Kidney glomerular epithelial cell (primary cell): ENCODE results near the gene CCT7.

Experiments
- DNase-seq: peaks from one replicate; lab custom pipeline; 2025; lab: John Stamatoyannopoulos, UW

CCT7 gene

DNA sequence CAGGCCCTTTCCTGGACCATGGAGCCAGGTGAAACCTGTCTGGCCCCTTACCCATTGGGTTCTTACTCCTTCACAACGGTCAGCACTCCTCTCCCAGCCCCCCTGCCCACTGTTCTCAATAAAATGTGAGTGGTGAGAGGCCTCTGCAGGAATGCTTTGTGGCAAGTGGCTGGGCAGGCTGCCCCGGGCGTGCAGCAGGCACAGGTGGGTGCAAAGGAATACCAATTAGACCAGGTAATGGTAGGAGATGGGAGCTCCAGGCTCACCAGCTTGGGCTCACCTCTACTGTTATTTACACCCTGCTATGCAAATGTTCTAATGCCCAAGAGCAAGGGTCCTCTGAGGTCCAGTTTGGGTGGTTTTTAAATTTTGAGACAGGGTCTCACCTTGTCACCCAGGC, 7.0 kb upstream of the CCT7 start:
- no peak for DNase-seq

DNA sequence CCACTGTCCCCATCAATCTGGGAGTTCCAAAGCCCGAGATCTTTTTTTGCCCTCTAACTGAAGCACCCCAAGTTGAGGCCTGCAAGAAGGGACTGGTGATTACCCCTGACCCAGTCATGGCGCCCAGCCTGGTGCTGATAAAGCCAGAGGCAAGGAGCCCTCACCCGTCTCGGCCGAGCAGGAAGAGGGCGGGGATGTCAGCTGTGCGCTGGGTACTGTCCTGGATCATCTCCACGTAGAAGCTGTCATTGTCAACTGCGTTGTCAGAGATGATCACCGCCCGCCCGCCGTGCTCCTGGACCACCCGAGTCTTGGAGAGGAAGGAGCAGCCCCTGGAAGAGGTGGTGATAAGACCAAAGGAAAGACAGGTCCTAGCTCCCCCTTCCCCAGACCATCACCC, 5.5 kb upstream of the CCT7 start:
- DNase-seq, result no peak

DNA sequence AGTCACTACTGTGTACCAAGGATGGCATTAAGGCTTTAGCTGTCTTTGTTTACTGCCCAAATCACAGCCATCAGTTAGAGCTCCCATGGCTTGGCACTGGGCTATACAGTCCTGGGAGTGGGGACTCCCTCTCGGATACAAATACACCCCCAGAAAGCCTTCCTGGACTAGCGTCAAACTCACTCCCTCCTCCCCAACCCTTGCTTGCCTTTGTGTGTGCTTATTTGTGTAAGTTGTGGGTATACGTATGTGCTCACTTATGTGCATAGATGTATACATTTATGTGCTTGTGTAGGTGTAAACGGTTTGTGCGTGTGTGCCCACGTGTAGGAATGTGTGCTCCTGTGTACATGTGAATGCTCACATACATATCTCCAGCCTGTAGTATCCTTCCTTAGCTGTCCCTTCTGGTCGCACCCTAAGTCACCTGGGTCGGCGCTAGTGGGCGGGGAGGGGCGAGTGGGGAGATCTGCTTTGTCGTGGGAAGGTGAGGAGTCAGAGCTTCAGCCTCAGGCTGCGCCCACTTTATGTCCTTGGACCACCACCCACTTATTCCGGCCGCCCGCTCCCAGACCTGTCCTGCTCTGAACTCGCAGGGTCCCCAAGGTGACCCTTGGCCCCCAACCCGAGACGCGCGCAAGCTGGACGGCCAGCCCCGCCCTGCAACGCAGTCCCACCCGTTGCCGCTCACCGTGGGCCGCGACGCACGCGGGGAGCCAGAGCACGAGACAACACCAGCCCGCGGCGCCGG, 1.5 kb upstream of the CCT7 start:
- no peak for DNase-seq

- DNase-seq, result peak; percentile 99
Measured at GRCh38 chr2:73233154-73233931, 765 bp upstream of the CCT7 start, which contains the start of gene PRADC1. PRADC1 (minus strand) TSS chr2:73233239; CDS start chr2:73233160, 79 bp downstream.

GRCh38 chr2:73235315-73236028, 1.4 kb downstream of the CCT7 start:
- DNase-seq, result no peak

DNA sequence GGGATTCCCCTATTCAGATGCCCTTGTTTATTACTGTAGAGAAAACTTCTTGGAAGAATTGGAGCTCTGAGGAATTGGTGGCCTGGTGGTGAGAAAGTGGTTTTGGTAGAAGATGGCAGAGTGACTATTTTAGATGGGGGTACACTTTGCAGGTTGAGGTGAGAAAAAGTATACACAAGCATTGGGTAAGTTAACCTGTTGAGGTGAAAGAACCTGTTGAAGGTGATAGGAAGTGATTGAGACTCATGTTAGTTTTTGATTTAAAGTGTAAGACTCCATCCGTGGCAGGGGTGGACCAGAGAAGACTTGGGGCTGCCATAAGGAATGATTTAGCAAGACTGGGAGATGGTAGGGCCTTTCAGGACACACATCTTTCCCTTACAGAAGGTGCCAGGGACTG, 3.1 kb downstream of the CCT7 start:
- no peak for DNase-seq

- no peak for DNase-seq
Measured at GRCh38 chr2:73238149-73238548, 4.0 kb downstream of the CCT7 start.

DNA sequence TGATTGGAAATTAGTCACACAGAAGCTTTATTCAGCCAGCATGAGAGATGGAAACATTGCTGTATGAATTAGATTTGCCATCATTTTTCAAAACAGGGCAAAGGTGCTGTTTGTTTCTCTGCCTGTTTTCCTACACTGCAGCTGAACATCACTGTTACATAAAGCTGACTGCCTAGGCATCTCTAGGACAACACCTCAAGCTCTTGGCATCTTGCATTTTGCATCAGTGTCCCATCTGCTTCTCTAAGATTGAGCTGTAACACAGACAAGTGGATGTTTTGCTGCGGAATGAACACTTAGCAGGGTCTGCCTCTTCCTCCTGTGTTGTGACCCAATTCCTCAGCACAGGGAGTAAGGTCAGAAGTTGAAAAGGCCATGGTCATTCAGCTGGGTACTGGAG, 4.9 kb downstream of the CCT7 start:
- DNase-seq, result no peak

GRCh38 chr2:73239776-73240175, 5.7 kb downstream of the CCT7 start:
- no peak for DNase-seq

- DNase-seq, result no peak
Measured at GRCh38 chr2:73243884-73244570, 9.9 kb downstream of the CCT7 start.

DNA sequence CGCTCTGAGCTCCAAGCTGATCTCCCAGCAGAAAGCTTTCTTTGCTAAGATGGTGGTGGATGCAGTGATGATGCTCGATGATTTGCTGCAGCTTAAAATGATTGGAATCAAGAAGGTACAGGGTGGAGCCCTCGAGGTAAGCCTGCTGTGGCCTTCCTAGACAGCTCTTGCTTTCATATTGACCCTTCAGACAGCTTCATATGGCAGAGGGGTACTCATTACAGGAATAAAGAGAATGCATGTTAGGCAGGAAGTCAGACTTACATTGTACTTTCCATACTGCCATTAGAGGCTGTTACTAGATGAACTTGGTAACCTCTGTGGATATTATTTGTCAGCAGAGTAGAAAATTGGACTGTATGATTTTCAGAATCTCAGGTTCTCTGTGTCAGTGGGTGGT, 10.5 kb downstream of the CCT7 start:
- DNase-seq, result no peak

DNA sequence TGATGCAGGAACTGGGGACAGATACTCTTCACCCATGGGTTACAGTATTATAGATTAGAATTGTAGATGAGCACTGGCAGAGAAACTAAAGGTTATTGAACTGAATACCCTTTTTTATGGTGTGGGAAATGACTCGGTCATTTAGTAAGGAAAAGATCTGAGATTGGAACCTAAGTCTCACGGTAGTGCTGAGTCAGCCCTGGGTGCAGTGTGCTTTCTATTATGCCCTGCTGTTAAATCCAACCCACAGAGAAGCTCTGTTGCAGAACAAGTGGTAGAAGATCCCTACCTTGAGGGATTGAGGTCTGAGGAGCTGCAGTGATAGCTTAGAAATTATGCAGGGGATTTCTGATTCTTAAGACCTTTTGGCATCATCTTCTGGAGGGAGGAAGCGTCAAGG, 12.7 kb downstream of the CCT7 start:
- no peak for DNase-seq

- no peak for DNase-seq
Measured at GRCh38 chr2:73249636-73250035, 15.5 kb downstream of the CCT7 start.

- no peak for DNase-seq
Measured at GRCh38 chr2:73250872-73251846, 17.1 kb downstream of the CCT7 start.

GRCh38 chr2:73252238-73253027, 18.3 kb downstream of the CCT7 start:
- no peak for DNase-seq

DNA sequence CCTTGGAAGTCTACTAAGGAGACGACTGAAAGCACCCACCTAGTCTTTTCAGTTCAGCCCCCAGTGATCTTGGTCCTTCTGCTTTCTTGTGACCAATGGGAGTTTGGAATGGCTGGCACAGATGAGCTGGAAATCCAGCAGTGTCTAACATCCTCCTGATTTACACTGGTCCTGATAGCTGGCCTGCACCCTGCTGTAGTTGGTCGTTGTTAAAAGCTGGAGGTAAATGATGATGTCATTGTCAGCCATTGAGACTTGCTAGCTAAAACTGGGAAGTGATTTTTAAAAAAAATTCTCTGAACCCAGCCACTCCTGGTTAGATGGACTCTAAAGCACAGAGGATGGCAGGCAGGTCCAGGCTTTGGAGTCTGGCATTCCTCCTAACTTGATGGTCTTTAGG, 19.3 kb downstream of the CCT7 start:
- DNase-seq, result no peak

DNA sequence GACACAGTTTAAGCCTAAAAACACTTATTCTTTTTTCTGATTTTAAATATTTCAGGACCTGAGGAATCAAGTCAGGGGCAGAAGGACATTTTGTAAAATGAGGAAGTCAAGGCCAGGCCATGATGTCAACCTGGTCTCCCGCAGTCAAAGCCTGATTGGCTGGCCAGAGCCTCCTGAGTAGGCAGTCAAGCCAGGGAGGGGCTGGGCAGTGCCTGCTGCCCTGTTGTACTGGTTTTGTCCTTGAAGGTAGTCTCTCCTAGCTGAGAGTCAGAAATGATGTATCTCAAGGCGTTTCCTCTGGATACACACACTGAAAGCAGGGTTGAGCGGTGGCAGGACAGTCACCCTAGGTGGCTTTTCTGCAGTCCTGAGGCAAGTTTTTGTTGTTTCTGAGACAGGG, 19.8 kb downstream of the CCT7 start:
- DNase-seq, result no peak

DNA sequence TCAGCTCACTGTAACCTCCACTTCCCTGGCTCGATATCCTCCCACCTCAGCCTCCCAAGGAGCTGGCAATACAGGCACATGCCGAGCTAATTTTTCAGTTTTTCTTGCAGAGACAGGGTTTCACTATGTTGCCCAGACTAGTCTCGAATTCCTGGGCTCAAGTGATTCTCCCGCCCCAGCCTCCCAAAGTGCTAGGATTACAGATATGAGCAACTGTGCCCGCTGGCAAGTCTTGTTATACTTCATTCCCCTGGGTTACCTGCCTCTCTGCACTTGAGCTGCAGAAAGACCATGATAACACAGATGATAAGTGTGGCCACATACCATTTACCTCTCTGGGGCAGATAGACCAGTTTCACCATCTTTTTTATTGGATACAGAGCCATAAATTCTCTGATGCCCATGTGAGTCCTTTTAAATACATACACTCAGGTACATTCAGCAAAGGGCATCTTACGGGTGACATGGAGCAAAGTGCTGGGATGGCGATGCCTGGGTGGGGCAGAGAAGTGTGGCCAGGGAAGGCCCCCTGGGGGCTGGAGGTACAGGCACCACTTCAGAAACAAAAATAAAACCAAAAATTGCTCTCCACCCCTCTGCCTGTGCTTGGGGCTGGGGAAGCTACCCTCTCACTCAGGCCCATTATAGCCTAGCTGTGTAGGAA, 20.4 kb downstream of the CCT7 start:
- DNase-seq, result no peak

DNA sequence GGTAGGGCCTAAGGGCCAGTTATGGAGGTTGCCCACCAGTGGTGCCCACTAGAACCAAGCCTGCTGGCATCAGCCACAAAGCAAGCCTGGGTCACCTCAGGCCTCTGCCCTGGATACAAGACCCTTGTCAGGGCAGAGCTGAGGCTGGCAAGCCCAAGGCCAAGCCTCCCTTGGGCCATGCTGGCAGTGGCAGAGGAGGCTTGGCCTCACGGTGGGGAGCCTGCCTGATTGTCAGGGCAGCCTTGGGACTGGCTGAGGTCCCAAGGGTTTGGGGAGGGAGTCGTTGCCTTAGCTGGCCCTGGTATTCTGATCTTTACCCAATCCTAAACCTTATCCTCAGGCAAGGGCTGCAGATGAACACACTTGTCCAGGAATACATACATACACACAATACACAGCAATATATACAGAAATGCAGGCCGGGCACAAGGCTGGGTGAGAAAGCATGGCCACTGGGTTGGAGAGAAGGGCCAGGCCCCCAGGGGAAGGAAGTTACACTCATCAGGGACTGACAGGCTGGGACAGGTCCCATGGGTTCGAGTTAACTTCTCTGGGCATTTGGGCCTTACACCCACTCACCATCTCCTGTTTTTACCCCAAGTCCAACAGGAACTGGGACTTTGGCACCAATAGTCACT, 21.0 kb downstream of the CCT7 start:
- no peak for DNase-seq
